GM11168 (cell line): ENCODE measurements around the gene PI4KA.
"Not testable (repeated sequence)": the region's sequence is repeated elsewhere in the genome, so short reads cannot be mapped to it uniquely, and the experiment has no call there.

Experiments used
- in situ Hi-C: fragments of 300-500 bp; cut with MboI; formaldehyde crosslinking; loops from one replicate; pipeline ENCODE4 v1.12.0; 2022; ENCODE audit warnings: low sequenced_read_pairs; ENCODE audit not compliant: unreplicated experiment

The PI4KA gene

DNA sequence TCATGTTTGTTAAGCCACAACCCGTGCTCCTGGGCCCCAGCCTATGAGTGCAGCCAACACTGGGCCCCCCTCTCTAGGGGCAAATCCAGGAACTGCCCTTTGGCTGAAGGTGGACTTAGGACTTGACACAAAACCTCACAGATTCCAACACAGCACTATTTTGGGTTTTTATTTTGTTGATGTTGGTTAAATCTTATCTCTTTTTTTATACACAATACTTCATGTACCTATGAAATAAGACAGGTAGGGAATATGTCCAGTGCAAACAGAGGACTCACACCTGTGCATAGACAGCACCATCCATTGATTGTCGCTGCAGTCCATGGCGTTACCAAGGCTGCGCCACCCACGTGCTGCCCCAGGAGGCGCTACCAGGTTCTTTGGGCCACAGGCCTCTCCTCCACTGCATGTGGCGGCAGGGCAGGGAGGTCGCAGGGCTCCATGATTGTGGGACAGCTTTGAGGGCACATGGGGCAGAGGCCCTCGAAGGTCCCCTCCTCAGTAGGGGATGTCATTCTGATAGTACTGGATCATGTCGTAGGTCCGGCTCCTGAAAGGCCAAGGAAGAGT, 151.0 kb downstream of the PI4KA start:
- in situ Hi-C loops = not testable (repeated sequence)

DNA sequence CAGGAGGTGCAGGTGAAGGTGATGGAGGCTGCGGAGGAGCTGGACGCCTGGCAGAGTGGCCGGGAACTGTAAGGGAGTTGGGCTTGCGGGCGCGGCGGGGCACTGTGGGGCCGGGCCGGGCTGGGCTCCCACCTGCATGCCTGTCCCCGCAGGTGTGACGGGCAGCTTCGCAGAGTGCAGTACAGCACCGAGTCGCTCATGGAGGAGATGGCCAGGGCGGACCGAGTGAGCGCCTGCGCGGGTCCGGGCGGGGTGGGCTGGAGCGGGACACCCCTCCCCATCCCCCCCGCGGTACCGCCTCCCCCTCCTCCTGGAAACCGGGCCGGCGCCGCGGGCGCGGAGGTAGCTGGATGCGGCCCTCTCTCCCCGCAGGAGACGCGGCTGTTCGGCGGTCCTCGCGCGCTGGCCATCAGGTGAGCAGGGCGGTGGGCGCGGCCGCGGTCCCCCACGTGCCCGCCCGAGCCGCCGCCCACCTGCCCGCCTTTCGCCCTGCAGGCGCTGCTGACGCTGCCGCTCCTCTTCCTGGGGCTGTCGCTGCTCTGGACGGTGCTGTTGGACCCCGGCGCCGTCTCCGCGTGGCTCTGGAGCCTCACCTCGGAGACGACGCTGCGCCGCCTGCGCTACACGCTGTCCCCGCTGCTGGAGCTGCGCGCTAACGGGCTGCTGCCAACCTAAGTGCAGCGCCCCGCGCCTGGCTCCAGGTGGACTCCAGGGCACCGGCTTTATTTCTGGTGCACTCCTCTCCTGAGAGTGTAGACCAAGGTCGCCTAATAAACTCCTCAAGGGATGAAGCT, 154.6 kb downstream of the PI4KA start:
- in situ Hi-C loops = not testable (repeated sequence)

DNA sequence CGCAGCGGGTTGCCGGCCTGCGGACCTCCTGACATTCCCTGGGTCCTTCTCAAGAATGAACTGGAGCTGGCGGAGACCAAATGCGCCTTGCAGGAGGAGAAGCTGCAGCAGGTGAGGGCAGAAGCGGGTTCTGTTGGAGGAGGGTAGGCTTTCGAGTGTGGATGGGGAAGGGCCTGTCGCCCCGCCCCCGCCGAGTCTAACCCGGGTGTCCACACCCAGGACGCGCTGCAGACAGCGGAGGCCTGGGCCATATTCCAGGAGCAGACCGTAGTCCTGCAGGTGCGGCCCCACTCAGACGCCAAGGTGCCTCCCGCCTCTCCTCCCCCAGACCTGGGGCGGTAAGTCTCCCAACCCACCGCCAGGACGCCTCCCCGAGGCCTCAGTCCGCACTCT, 155.2 kb downstream of the PI4KA start:
- in situ Hi-C loops = not testable (repeated sequence)

DNA sequence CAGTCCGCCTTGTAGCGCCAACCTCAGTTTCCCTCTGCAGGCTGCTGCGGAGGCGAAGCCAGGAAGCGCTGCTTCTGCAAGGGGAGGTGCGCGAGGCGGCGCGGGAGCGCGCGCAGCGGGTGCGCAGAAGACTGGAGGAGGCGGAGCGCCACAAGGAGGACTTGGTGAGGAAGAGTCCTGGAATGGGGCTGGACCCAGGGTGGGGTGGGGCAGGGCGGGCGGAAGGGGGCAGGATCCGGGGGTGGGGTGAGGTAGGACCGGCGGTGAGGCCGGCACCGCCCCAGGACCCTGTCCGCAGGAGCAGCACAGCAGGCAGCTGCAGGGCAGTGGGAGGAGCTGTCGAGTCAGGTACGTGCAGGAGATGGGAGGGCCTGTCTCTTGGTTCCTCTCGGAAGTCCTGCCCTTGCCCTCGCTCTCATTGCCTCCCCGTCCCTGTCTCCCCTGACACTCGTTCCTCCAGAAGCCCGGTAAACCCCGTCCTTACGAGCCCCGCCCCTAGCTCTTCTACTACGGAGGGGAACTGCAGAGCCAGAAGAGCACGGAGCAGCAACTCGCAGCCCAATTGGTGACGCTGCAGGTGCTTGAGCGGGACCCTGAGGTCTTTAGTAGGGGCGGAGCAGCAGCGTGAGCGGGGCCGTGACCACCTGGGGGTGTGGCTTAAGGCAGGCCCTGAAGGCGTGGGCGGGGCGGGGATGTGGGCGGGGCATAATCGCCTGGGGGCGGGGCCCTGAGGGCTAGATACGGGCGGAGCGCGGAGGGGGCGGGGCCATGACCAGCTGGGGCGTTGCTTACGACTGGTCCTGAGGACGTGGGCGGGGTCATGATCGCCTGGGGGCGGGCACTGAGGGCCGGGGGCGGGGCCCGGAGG, 155.8 kb downstream of the PI4KA start:
- in situ Hi-C loops = not testable (repeated sequence)

DNA sequence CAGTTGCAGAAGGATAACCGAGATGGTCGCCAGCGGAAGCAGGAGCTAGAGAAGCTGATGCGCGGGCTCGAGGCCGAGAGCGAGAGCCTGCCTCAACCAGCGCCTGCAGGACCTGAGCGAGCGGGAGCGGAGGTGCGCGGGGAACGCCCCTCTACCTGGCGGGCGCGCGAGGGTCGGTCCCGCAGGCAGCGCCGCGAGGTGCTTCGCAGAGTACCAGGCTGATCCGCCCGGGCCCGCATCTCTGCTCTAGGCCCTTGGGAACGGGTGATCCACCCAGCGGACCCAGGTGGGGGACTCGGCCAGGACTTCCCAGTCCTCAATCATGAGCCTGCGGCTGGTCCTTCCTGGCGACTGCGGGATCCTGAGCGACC, 156.5 kb downstream of the PI4KA start:
- in situ Hi-C loops = not testable (repeated sequence)

DNA sequence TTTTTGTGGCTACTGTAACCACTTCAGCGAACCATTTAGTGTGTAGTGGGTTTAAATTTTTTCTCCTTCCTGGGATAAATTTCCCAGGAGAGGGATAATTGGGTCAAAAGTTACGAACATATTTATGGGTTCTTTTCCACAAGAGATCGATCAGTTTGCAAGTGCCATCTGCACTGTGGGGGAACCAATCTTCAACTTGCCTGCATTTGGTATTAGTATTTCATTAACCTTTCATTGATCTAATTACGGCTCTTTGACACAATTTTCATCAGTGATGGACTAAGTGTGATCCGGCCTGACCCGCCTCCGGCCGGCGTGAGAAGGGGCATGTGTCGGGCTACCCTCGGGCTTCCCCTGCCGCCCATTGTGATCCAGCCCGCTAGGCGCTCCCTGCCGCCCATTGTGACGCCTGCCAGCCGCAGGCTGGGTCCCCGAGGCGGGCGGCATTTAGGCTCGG, 156.9 kb downstream of the PI4KA start:
- in situ Hi-C loops = not testable (repeated sequence)

DNA sequence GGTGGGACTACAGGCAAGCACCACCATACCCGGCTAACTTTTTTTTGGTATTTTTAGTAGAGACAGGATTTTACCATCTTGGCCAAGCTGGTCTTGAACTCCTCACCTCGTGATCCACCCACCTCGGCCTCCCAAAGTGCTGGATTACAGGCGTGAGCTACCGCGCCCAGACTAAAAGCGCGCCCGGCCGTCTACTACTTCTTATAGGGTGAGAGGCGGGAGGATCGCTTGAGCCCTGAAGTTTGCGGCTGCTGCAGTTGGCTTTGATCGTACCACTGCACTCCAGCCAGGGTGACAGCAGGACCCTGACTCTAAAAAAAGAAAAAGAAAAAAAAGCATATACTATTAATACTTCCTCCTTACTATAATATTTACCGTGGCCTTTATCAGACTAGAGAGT, 158.3 kb downstream of the PI4KA start:
- in situ Hi-C loops = not testable (repeated sequence)

DNA sequence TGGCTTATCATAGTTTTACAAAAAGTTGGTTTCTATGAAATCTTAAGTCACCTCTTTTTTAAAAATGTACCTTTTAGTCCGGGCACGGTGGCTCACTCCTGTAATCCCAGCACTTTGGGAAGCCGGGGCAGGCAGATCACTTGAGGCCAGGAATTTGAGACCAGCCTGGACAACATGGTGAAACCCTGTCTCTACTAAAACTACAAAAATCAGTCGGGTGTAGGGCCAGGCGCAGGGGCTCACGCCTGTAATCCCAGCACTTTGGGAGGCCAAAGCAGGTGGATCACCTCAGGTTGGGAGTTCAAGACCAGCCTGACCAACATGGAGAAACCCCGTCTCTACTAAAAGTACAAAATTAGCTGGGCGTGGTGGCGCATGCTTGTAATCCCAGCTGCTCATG, 158.8 kb downstream of the PI4KA start:
- in situ Hi-C loops = loop anchor here (5.0 to 25.0 kb wide), 3 partner anchors 95 to 1017 kb away; no protein-coding TSS in a partner anchor

DNA sequence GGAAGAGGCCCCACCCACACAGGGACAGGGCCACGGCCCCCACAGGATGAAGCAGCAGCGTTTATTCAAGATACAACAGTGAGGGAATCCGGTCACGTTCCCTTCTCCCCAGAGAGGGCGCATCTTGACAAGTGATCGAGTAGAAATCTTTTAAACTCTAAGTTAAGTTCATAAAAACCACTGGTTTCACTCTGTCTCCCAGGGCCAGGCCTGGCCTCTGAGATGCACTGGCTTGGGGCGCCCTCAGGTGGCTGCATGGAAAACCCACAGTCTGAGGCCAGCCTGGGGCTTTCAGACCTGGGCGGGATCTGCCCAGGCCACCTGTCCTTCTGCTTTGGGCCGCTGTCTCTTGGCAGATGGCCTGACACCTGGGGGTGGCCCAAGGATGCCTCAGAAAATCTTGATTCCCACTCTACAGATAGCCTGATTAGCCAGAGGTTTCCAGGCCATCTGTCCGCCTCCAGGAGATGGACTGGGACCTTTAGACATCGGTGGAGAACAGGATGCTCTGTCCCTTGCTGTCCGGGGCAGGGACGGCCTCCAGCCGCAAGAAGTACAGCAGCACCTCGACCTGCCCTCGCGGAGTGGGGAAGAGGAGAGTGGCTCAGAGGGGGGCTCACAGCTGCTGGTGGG, 161.0 kb downstream of the PI4KA start:
- in situ Hi-C loops = loop anchor here (5.0 to 25.0 kb wide), 3 partner anchors 93 to 1020 kb away; no protein-coding TSS in a partner anchor

DNA sequence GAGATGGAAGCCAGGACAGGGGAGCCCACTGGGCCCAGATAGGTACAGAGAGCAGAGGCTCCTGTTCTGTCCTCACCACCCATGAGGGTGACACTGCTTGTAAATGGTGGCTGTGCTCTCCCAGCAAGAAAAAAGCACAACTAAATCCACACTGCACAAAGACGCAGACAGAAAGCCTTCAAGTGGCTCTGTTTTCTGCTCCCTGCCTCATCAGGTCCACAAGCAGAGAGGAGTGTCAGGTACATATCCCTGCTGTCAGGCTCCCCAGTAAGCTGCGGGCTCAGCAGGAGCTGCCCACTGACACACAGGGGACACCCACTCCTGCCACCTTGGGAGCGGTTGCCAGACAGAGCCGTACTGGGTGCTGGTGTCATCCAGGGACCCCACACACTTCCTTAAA, 162.6 kb downstream of the PI4KA start:
- in situ Hi-C loops = loop anchor here (5.0 to 25.0 kb wide), 3 partner anchors 91 to 1021 kb away; no protein-coding TSS in a partner anchor

DNA sequence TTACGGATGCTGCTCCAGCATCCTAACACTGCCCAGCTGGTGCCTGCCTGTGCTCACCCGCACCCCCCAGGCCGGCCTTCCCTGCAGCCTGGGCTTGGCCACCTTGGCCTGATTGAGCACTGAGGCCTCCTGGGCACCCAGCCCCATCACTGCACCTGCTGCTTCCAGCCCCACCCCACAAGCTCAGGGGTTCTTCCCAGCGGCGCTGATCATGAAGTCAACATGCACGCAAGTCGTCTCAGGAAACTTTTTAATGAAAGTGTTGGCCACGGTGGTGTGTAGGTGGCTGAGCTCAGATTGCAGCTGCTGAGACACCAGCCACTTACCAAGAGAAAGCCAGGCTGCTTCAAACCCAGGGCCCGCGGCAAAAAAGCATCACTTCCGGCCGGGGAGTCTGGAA, 163.4 kb downstream of the PI4KA start:
- in situ Hi-C loops = loop anchor here (5.0 to 25.0 kb wide), 3 partner anchors 90 to 1022 kb away; no protein-coding TSS in a partner anchor

DNA sequence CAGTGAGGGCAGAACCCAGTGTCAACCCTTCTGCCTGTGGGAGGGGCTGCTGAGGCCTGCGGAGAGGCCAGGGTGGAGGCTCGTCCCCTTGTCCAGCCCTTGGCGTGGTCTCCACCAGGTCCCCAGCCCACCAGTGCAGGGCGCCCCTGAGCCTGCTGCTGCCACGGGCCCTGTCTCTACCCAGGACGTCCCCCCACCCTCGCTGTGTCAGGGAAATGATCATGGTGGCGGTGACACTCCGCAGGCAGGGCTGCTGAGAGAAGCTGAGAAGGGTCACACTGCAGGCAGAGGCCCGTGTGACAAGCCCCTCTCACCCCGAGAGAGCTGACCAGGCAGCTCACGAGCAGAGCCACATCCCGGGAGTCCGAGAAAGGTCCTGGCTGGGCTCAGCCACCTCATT, 164.4 kb downstream of the PI4KA start:
- in situ Hi-C loops = loop anchor here (10.0 to 25.0 kb wide), 2 partner anchors 89 to 282 kb away; no protein-coding TSS in a partner anchor

DNA sequence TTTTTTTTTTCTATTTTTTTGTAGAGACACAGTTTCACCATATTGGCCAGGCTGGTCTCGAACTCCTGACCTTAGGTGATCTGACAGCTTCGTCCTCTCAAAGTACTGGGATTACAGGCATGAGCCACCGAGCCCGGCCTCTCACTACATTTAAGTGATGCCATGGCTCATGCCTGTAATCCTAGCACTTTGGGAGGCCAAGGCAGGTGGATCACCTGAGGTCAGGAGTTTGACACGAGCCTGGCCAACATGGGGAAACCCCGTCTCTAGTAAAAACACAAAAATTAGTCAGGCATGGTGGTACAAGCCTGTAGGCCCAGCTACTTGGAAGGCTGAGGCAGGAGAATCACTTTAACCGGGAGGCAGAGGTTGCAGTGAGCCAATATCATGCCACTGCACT, 165.7 kb downstream of the PI4KA start:
- in situ Hi-C loops = loop anchor here (10.0 to 25.0 kb wide), 2 partner anchors 88 to 281 kb away; no protein-coding TSS in a partner anchor

DNA sequence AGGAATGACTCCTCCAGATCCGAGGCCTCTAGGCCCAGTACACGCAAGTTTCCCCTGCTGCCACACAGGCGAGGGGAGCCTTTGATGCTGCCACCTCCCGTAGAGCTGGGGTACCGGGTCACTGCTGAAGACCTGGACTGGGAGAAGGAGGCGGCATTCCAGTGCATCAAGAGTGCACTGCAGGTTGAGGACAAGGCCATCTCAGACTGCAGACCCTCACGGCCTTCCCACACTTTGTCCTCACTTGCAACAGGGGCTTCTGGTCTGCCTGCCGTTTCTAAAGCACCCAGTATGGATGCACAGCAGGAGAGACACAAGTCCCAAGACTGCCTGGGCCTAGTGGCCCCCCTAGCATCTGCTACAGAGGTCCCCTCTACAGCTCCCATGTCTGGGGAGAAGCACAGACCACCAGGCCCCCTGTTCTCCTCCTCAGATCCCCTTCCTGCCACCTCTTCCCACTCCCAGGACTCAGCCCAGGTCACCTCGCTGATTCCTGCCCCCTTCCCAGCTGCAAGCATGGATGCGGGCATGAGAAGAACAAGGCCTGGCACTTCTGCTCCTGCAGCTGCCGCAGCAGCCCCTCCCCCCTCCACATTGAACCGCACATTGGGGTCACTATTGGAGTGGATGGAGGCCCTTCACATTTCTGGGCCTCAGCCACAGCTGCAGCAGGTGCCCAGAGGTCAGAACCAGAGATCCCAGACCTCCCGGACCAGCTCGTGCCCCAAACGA, 167.9 kb downstream of the PI4KA start:
- in situ Hi-C loops = loop anchor here (10.0 to 25.0 kb wide), 2 partner anchors 86 to 278 kb away; no protein-coding TSS in a partner anchor

DNA sequence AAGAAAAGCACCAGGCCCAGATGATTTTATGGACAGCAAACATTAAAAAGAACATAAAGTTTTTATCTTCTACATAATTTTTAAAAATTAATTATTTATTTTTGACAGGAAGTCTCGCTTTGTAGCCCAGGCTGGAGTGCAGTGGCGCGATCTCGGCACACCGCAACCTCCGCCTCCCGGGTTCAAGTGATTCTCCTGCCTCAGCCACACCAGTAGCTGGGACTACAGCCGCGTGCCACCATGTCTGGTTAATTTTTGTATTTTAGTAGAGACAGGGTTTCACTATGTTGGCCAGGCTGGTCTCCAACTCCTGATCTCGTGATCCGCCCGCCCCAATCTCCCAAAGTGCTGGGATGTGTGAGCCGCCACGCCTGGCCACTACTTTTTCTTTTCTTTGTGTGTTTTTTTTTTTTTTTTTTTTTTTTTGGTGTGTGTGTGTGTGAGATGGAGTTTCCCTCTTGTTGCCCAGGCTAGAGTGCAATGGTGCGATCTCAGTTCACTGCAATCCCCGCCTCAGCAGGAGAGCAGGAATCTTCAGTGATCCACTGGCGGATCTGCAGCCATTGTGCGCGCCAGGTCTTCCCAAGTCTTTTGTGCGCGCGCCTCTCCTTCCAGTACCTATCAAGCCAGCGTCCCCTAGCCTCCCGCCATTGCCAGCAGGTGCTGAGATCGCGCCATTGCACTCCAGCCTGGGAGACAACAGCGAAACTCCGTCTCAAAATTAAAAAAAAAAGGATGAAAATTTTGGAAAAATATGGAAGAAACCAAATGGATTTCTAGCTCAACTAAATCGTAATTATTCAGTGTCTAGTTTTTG, 171.0 kb downstream of the PI4KA start:
- in situ Hi-C loops = loop anchor here (25.0 kb wide), 1 partner anchor 275 kb away; no protein-coding TSS in a partner anchor

DNA sequence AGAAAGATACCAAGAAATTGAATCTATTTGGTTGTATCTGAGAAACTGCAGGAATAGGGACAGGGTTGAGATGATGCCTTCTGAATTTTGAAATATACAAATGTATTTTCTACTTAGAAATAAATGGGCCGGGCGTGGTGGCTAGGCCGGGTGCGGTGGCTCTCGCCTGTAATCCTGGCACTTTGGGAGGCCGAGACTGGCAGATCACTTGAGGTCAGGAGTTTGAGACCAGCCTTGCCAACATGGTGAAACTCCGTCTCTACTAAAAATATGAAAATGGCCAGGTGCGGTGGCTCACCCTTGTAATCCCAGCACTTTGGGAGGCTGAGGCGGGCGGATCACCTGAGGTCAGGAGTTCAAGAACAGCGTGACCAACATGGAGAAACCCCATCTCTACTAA, 172.8 kb downstream of the PI4KA start:
- in situ Hi-C loops = loop anchor here (25.0 kb wide), 1 partner anchor 273 kb away; no protein-coding TSS in a partner anchor

DNA sequence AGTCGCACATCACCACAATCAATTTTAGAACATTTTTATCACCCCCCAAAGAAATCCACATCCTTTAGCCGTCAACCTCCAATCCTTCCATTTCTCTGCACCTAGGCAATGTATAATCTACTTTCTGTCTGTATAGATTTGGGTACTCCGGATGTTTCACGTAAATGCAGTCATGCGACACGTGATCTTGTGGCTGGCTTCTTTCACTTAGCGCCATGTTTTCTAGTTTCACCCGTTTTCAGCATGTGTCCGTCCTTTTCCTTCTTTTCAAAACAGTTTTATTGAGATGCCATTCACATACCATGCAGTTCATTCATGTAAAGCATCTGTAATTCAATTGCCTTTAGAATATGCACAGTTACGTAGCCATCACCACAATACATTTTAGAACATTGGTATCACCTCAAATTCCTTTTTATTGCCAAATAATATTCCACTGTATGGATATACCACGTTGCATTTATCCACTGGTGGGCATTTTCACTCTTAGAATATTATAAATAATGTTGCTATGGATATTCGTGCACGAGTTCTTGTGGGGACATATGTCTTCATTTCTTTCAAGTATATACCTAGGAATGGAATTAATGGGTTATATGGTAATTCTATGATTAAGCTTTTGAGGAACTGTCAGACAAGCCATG, 179.7 kb downstream of the PI4KA start:
- in situ Hi-C loops = loop anchor here (25.0 kb wide), 1 partner anchor 267 kb away; no protein-coding TSS in a partner anchor
